ENCODE data around the gene FAM193A. TPM values are rescaled to one million over a fixed set of nuclear protein-coding genes. Genes with fewer than 3 reads are reported as not detected.
A peak's percentile ranks its signal among the peaks of the same experiment; 100 is the strongest.

The FAM193A gene
- total and polyA plus RNA-seq, 5 donors from 2014 or later: 0.71 to 44.3 (median 1.6) TPM

GRCh38 chr4:2621419-2621818 is 85.0 kb downstream of the FAM193A start:
- Mint-ChIP-seq H3K27ac (peak overlapping the region in 1 of 3 donors; percentile 72), H3K9me3 (no peaks in the 10 kb centered on the region), H3K4me1 (peaks cover 5 to 45% (median 26%) of the 10 kb centered on the region in 4 donors), H3K36me3 (peaks cover 14% of the 10 kb centered on the region), H3K27me3 (no peaks in the 10 kb centered on the region), H3K4me3 (peak overlapping the region in 1 of 4 donors; percentile 11)
- no peak overlapping the region for H3K4me3 ChIP-seq (ENCODE audit: low read depth, low read length)
- H3K9me3 ChIP-seq (ENCODE audit: control insufficient read depth in 2 of 2, low read length in 2 of 2): no peaks in the 10 kb centered on the region
- H3K27ac ChIP-seq (ENCODE audit: insufficient read depth, low read length, poor library complexity, severe bottlenecking): no peak overlapping the region
- H3K27me3 ChIP-seq (ENCODE audit: control insufficient read depth, insufficient read depth, low read length): no peaks in the 10 kb centered on the region
- H3K4me1 ChIP-seq (ENCODE audit: control insufficient read depth, insufficient read depth, low read length, poor library complexity, severe bottlenecking): no peaks in the 10 kb centered on the region
- peaks cover 17% of the 10 kb centered on the region for H3K36me3 ChIP-seq (ENCODE audit: control insufficient read depth, insufficient read depth, low read length)
- no peak for DNase-seq
- ATAC-seq (ENCODE audit: low read depth in 2 of 2): no peak

- Histone ChIP-seq H3K9me3 (ENCODE audit: control insufficient read depth in 2 of 2, low read length in 2 of 2) (no peaks in the 10 kb centered on the region), H3K4me3 (ENCODE audit: low read depth, low read length) (no peak overlapping the region), H3K27ac (ENCODE audit: insufficient read depth, low read length, poor library complexity, severe bottlenecking) (no peak overlapping the region), H3K27me3 (ENCODE audit: control insufficient read depth, insufficient read depth, low read length) (no peaks in the 10 kb centered on the region), H3K4me1 (ENCODE audit: control insufficient read depth, insufficient read depth, low read length, poor library complexity, severe bottlenecking) (no peaks in the 10 kb centered on the region), H3K36me3 (ENCODE audit: control insufficient read depth, insufficient read depth, low read length) (peaks cover 28% of the 10 kb centered on the region)
- Mint-ChIP-seq H3K27ac (peak overlapping the region in 2 of 3 donors; percentile 42 to 74), H3K36me3 (peaks cover 19% of the 10 kb centered on the region), H3K4me1 (peaks cover 5 to 37% (median 21%) of the 10 kb centered on the region in 4 donors), H3K27me3 (no peaks in the 10 kb centered on the region), H3K4me3 (no peak overlapping the region), H3K9me3 (no peaks in the 10 kb centered on the region)
- ATAC-seq (ENCODE audit: low read depth in 2 of 2) (no peak), DNase-seq (no peak)
Measured at GRCh38 chr4:2623442-2623841, 87.0 kb downstream of the FAM193A start.

- no peaks in the 10 kb centered on the region for H3K27me3 ChIP-seq (ENCODE audit: control insufficient read depth, insufficient read depth, low read length)
- H3K27ac Mint-ChIP-seq: peak overlapping the region in 1 of 3 donors; percentile 22
- no peaks in the 10 kb centered on the region for H3K9me3 Mint-ChIP-seq
- peaks cover 37% of the 10 kb centered on the region for H3K36me3 ChIP-seq (ENCODE audit: control insufficient read depth, insufficient read depth, low read length)
- no peaks in the 10 kb centered on the region for H3K4me1 ChIP-seq (ENCODE audit: control insufficient read depth, insufficient read depth, low read length, poor library complexity, severe bottlenecking)
- DNase-seq (no peak), ATAC-seq (ENCODE audit: low read depth in 2 of 2) (no peak)
- no peaks in the 10 kb centered on the region for H3K9me3 ChIP-seq (ENCODE audit: control insufficient read depth in 2 of 2, low read length in 2 of 2)
- peaks cover 17% of the 10 kb centered on the region for H3K36me3 Mint-ChIP-seq
- H3K27me3 Mint-ChIP-seq: no peaks in the 10 kb centered on the region
- no peak overlapping the region for H3K27ac ChIP-seq (ENCODE audit: insufficient read depth, low read length, poor library complexity, severe bottlenecking)
- H3K4me1 Mint-ChIP-seq: peaks cover 4 to 29% (median 14%) of the 10 kb centered on the region in 4 donors
- H3K4me3 Mint-ChIP-seq: no peak overlapping the region
- H3K4me3 ChIP-seq (ENCODE audit: low read depth, low read length): no peak overlapping the region
Measured at GRCh38 chr4:2624782-2625530, 88.5 kb downstream of the FAM193A start.

GRCh38 chr4:2626231-2626630 is 89.8 kb downstream of the FAM193A start:
- H3K36me3 ChIP-seq (ENCODE audit: control insufficient read depth, insufficient read depth, low read length): peaks cover 47% of the 10 kb centered on the region
- no peaks in the 10 kb centered on the region for H3K27me3 ChIP-seq (ENCODE audit: control insufficient read depth, insufficient read depth, low read length)
- ATAC-seq (ENCODE audit: low read depth in 2 of 2) (no peak), DNase-seq (no peak)
- H3K27ac ChIP-seq (ENCODE audit: insufficient read depth, low read length, poor library complexity, severe bottlenecking): no peak overlapping the region
- H3K36me3 Mint-ChIP-seq: peaks cover 19% of the 10 kb centered on the region
- no peak overlapping the region for H3K27ac Mint-ChIP-seq
- H3K9me3 Mint-ChIP-seq: no peaks in the 10 kb centered on the region
- no peak overlapping the region for H3K4me3 ChIP-seq (ENCODE audit: low read depth, low read length)
- H3K4me1 Mint-ChIP-seq: peaks cover 0 to 20% (median 8%) of the 10 kb centered on the region in 4 donors
- H3K4me3 Mint-ChIP-seq: no peak overlapping the region
- no peaks in the 10 kb centered on the region for H3K9me3 ChIP-seq (ENCODE audit: control insufficient read depth in 2 of 2, low read length in 2 of 2)
- H3K27me3 Mint-ChIP-seq: no peaks in the 10 kb centered on the region
- no peaks in the 10 kb centered on the region for H3K4me1 ChIP-seq (ENCODE audit: control insufficient read depth, insufficient read depth, low read length, poor library complexity, severe bottlenecking)

- no peak for ATAC-seq (ENCODE audit: low read depth in 2 of 2)
- Mint-ChIP-seq H3K4me1 (peaks cover 0 to 4% (median 0%) of the 10 kb centered on the region in 4 donors), H3K36me3 (peaks cover 32% of the 10 kb centered on the region), H3K27ac (no peak overlapping the region), H3K27me3 (no peaks in the 10 kb centered on the region), H3K4me3 (no peak overlapping the region), H3K9me3 (no peaks in the 10 kb centered on the region)
- no peaks in the 10 kb centered on the region for H3K9me3 ChIP-seq (ENCODE audit: control insufficient read depth in 2 of 2, low read length in 2 of 2)
- H3K27ac ChIP-seq (ENCODE audit: insufficient read depth, low read length, poor library complexity, severe bottlenecking): no peak overlapping the region
- H3K27me3 ChIP-seq (ENCODE audit: control insufficient read depth, insufficient read depth, low read length): no peaks in the 10 kb centered on the region
- no peaks in the 10 kb centered on the region for H3K4me1 ChIP-seq (ENCODE audit: control insufficient read depth, insufficient read depth, low read length, poor library complexity, severe bottlenecking)
- peaks cover 56% of the 10 kb centered on the region for H3K36me3 ChIP-seq (ENCODE audit: control insufficient read depth, insufficient read depth, low read length)
- H3K4me3 ChIP-seq (ENCODE audit: low read depth, low read length): no peak overlapping the region
- no peak for DNase-seq
Measured at GRCh38 chr4:2630556-2631273, 94.3 kb downstream of the FAM193A start.

- Mint-ChIP-seq H3K4me1 (peaks cover 0 to 4% (median 0%) of the 10 kb centered on the region in 4 donors), H3K4me3 (no peak overlapping the region), H3K27me3 (no peaks in the 10 kb centered on the region), H3K36me3 (peaks cover 32% of the 10 kb centered on the region), H3K27ac (no peak overlapping the region), H3K9me3 (no peaks in the 10 kb centered on the region)
- Histone ChIP-seq H3K4me3 (ENCODE audit: low read depth, low read length) (no peak overlapping the region), H3K27ac (ENCODE audit: insufficient read depth, low read length, poor library complexity, severe bottlenecking) (no peak overlapping the region), H3K9me3 (ENCODE audit: control insufficient read depth in 2 of 2, low read length in 2 of 2) (no peaks in the 10 kb centered on the region), H3K4me1 (ENCODE audit: control insufficient read depth, insufficient read depth, low read length, poor library complexity, severe bottlenecking) (no peaks in the 10 kb centered on the region), H3K27me3 (ENCODE audit: control insufficient read depth, insufficient read depth, low read length) (no peaks in the 10 kb centered on the region), H3K36me3 (ENCODE audit: control insufficient read depth, insufficient read depth, low read length) (peaks cover 56% of the 10 kb centered on the region)
- no peak for DNase-seq
- no peak for ATAC-seq (ENCODE audit: low read depth in 2 of 2)
Measured at GRCh38 chr4:2634014-2634413, 97.6 kb downstream of the FAM193A start.

GRCh38 chr4:2636331-2636730 is 99.9 kb downstream of the FAM193A start:
- Histone ChIP-seq H3K4me3 (ENCODE audit: low read depth, low read length) (no peak overlapping the region), H3K27me3 (ENCODE audit: control insufficient read depth, insufficient read depth, low read length) (no peaks in the 10 kb centered on the region), H3K27ac (ENCODE audit: insufficient read depth, low read length, poor library complexity, severe bottlenecking) (no peak overlapping the region), H3K36me3 (ENCODE audit: control insufficient read depth, insufficient read depth, low read length) (peaks cover 54% of the 10 kb centered on the region), H3K4me1 (ENCODE audit: control insufficient read depth, insufficient read depth, low read length, poor library complexity, severe bottlenecking) (no peaks in the 10 kb centered on the region), H3K9me3 (ENCODE audit: control insufficient read depth in 2 of 2, low read length in 2 of 2) (no peaks in the 10 kb centered on the region)
- Mint-ChIP-seq H3K27ac (peak overlapping the region in 1 of 3 donors; percentile 69), H3K27me3 (no peaks in the 10 kb centered on the region), H3K4me1 (peaks cover 0 to 4% (median 0%) of the 10 kb centered on the region in 4 donors), H3K36me3 (peaks cover 42% of the 10 kb centered on the region), H3K4me3 (no peak overlapping the region), H3K9me3 (no peaks in the 10 kb centered on the region)
- no peak for DNase-seq
- ATAC-seq (ENCODE audit: low read depth in 2 of 2): no peak

All from CD4-positive, CD25-positive, alpha-beta regulatory T cell (primary cell).